Measurements from ENCODE around the gene CCDC3.

CCDC3 gene

GRCh38 chr10:12960334-12960898 is 41.1 kb downstream of the CCDC3 start:
- H3K27ac ChIP-seq (ENCODE audit: low read depth, low read length): no peak overlapping the region
- no peaks in the 10 kb centered on the region for H3K36me3 ChIP-seq (ENCODE audit: control insufficient read depth, low read length)
- no peaks in the 10 kb centered on the region for H3F3A ChIP-seq (ENCODE audit: control insufficient read depth, insufficient read depth)
- no peak overlapping the region for H3K4me2 ChIP-seq (ENCODE audit: low read length)
- H4K20me1 ChIP-seq (ENCODE audit: control insufficient read depth, insufficient read depth, low read depth, low read length): no peaks in the 10 kb centered on the region
- no peaks in the 10 kb centered on the region for H3K9me3 ChIP-seq (ENCODE audit: control insufficient read depth, insufficient read depth, low read length)
- no peaks in the 10 kb centered on the region for H3K4me1 ChIP-seq (ENCODE audit: control insufficient read depth, low read length)
- no peak overlapping the region for H3K4me3 ChIP-seq (ENCODE audit: low read length)
- peaks cover 4% of the 10 kb centered on the region; the same call in 1 of the 2 replicates for H3K27me3 ChIP-seq (ENCODE audit: control insufficient read depth, low read length)
- TF ChIP-seq EZH2phosphoT487 (IDR thresholded peaks at IDR 0.05; ENCODE audit: borderline replicate concordance, low read length): no peak
- no peak for TF ChIP-seq CTCF (IDR thresholded peaks at IDR 0.05; ENCODE audit: low read depth, low read length, poor library complexity, severe bottlenecking)
- no peaks in the 10 kb centered on the region for H3K79me2 ChIP-seq (ENCODE audit: control insufficient read depth, low read length)
- H3K9me2 ChIP-seq (replicated peaks; ENCODE audit: control insufficient read depth, low read length): no peaks in the 10 kb centered on the region

- Histone ChIP-seq H3K27ac (ENCODE audit: low read depth, low read length) (no peak overlapping the region), H3F3A (ENCODE audit: control insufficient read depth, insufficient read depth) (no peaks in the 10 kb centered on the region), H3K36me3 (ENCODE audit: control insufficient read depth, low read length) (no peaks in the 10 kb centered on the region), H3K4me2 (ENCODE audit: low read length) (no peak overlapping the region), H3K4me1 (ENCODE audit: control insufficient read depth, low read length) (no peaks in the 10 kb centered on the region), H3K27me3 (ENCODE audit: control insufficient read depth, low read length) (0 out of 2 replicates have a peak, but pooled peaks cover 3% of the 10 kb centered on the region), H3K9me2 (replicated peaks; ENCODE audit: control insufficient read depth, low read length) (no peaks in the 10 kb centered on the region), H3K9me3 (ENCODE audit: control insufficient read depth, insufficient read depth, low read length) (no peaks in the 10 kb centered on the region), H3K79me2 (ENCODE audit: control insufficient read depth, low read length) (no peaks in the 10 kb centered on the region), H4K20me1 (ENCODE audit: control insufficient read depth, insufficient read depth, low read depth, low read length) (no peaks in the 10 kb centered on the region), H3K4me3 (ENCODE audit: low read length) (no peak overlapping the region)
- TF ChIP-seq CTCF (IDR thresholded peaks at IDR 0.05; ENCODE audit: low read depth, low read length, poor library complexity, severe bottlenecking) (no peak), EZH2phosphoT487 (IDR thresholded peaks at IDR 0.05; ENCODE audit: borderline replicate concordance, low read length) (no peak)
Measured at GRCh38 chr10:12958546-12959110, 42.9 kb downstream of the CCDC3 start.

- H3K79me2 ChIP-seq (ENCODE audit: control insufficient read depth, low read length): no peaks in the 10 kb centered on the region
- H3K4me3 ChIP-seq (ENCODE audit: low read length): no peak overlapping the region
- no peak for TF ChIP-seq CTCF (IDR thresholded peaks at IDR 0.05; ENCODE audit: low read depth, low read length, poor library complexity, severe bottlenecking)
- TF ChIP-seq EZH2phosphoT487 (IDR thresholded peaks at IDR 0.05; ENCODE audit: borderline replicate concordance, low read length): no peak
- H3K9me2 ChIP-seq (replicated peaks; ENCODE audit: control insufficient read depth, low read length): no peaks in the 10 kb centered on the region
- no peaks in the 10 kb centered on the region for H3K27me3 ChIP-seq (ENCODE audit: control insufficient read depth, low read length)
- H3K27ac ChIP-seq (ENCODE audit: low read depth, low read length): no peak overlapping the region
- no peaks in the 10 kb centered on the region for H3K4me1 ChIP-seq (ENCODE audit: control insufficient read depth, low read length)
- H3F3A ChIP-seq (ENCODE audit: control insufficient read depth, insufficient read depth): no peaks in the 10 kb centered on the region
- H3K9me3 ChIP-seq (ENCODE audit: control insufficient read depth, insufficient read depth, low read length): peaks cover 2% of the 10 kb centered on the region; the same call in 1 of the 2 replicates
- H3K36me3 ChIP-seq (ENCODE audit: control insufficient read depth, low read length): no peaks in the 10 kb centered on the region
- H3K4me2 ChIP-seq (ENCODE audit: low read length): no peak overlapping the region
- H4K20me1 ChIP-seq (ENCODE audit: control insufficient read depth, insufficient read depth, low read depth, low read length): no peaks in the 10 kb centered on the region
Measured at GRCh38 chr10:12957081-12957480, 44.4 kb downstream of the CCDC3 start.

Data from DOHH2 (cell line).